DND-41 (cell line): ENCODE measurements around the gene CACNA1S.

ENCODE experiments used
- ATAC-seq: fragments of 200-7000 bp; cut with Tn5 transposase; 3 replicates; pipeline ENCODE4 v1.9.1; 2021; ENCODE audit warnings: low read depth; ENCODE audit not compliant: insufficient read depth
- DNase-seq: peaks from one replicate; pipeline ENCODE4 v3.0.0-alpha.2; 2020
- H2AFZ ChIP-seq: 2 replicates; pipeline ENCODE4 v1.6.0; 2012; ENCODE audit warnings: low read depth, low read length
- H3K27ac ChIP-seq: 2 replicates; pipeline ENCODE4 v1.5.1; 2012; ENCODE audit warnings: low read length, inconsistent platforms
- H3K27me3 ChIP-seq: fragments of 200-600 bp; sonication (generic); 2 replicates; pipeline ENCODE4 v1.6.0; 2012; ENCODE audit warnings: low read length, mild to moderate bottlenecking, inconsistent platforms; ENCODE audit not compliant: insufficient read depth, poor library complexity
- H3K36me3 ChIP-seq: 2 replicates; pipeline ENCODE4 v1.5.1; 2012; ENCODE audit warnings: low read length, inconsistent platforms; ENCODE audit not compliant: insufficient read depth
- H3K4me1 ChIP-seq: 2 replicates; pipeline ENCODE4 v1.5.1; 2012; ENCODE audit warnings: mild to moderate bottlenecking, low read length; ENCODE audit not compliant: insufficient read depth
- H3K4me2 ChIP-seq: 2 replicates; pipeline ENCODE4 v1.6.0; 2012; ENCODE audit warnings: mild to moderate bottlenecking, moderate library complexity, low read length, inconsistent platforms; ENCODE audit not compliant: insufficient read depth
- H3K4me3 ChIP-seq, 2 experiments: fragments of 200-600 bp in 1 of 2; shearing (Covaris generic) in 1 of 2; 2 replicates each; pipeline ENCODE4 v1.5.1; 2012 to 2016; ENCODE audit warnings: inconsistent platforms in 2 of 2, low read length in 2 of 2, mild to moderate bottlenecking in 2 of 2, low read depth in 1 of 2, moderate library complexity in 1 of 2
- H3K79me2 ChIP-seq: 2 replicates; pipeline ENCODE4 v1.6.0; 2012; ENCODE audit warnings: low read length, inconsistent platforms; ENCODE audit not compliant: insufficient read depth
- H3K9ac ChIP-seq: 2 replicates; pipeline ENCODE4 v1.6.0; 2012; ENCODE audit warnings: low read depth, mild to moderate bottlenecking, inconsistent platforms, low read length, moderate library complexity
- H3K9me3 ChIP-seq: 2 replicates; pipeline ENCODE4 v1.5.1; 2012; ENCODE audit warnings: low read length, moderate library complexity, mild to moderate bottlenecking, inconsistent platforms; ENCODE audit not compliant: insufficient read depth, severe bottlenecking
- H4K20me1 ChIP-seq: 2 replicates; pipeline ENCODE4 v1.6.0; 2012; ENCODE audit warnings: low read length; ENCODE audit not compliant: insufficient read depth
- EZH2 ChIP-seq: IDR thresholded peaks from 3 replicates; pipeline ENCODE4 v1.6.1; 2012; ENCODE audit warnings: borderline replicate concordance, low read depth, mild to moderate bottlenecking, moderate library complexity, low read length, inconsistent platforms; ENCODE audit not compliant: severe bottlenecking
- TF ChIP-seq, protein P1 (sequence below): IDR thresholded peaks from 2 replicates; pipeline ENCODE4 v1.5.1; 2012; ENCODE audit warnings: borderline replicate concordance, low read length, moderate library complexity, mild to moderate bottlenecking; ENCODE audit not compliant: poor library complexity, severe bottlenecking; ENCODE audit errors: extremely low read depth

CACNA1S gene

DNA sequence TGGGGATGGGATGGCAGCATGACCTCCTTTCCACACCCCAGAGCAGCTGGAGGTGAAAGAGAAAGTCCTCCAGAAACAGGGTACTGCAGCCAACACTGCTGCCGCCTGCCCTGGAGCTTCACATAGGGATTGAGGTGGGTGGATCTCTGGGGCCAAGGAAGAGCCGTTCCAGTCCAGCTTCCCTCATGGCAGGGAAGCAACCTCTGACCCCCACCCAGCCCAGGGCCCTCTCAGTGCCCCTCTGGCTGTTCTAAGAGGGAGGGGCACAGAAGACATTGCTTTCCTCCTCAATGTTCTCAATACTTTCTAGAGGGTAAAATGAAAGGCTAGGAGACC is 94.4 kb downstream of the CACNA1S start:
- Histone ChIP-seq H2AFZ (no peak overlapping the region), H3K9ac (peak overlapping the region; percentile 4; the same call in 1 of the 2 replicates), H3K4me1 (peaks cover 69% of the 10 kb centered on the region), H3K27me3 (no peaks in the 10 kb centered on the region), H3K4me2 (no peak overlapping the region), H4K20me1 (peaks cover 46% of the 10 kb centered on the region), H3K36me3 (no peaks in the 10 kb centered on the region), H3K9me3 (no peaks in the 10 kb centered on the region), H3K4me3 (no peak overlapping the region), H3K27ac (peak overlapping the region; percentile 88), H3K79me2 (peaks cover 95% of the 10 kb centered on the region)
- no peak for DNase-seq
- TF ChIP-seq, protein P1, sequence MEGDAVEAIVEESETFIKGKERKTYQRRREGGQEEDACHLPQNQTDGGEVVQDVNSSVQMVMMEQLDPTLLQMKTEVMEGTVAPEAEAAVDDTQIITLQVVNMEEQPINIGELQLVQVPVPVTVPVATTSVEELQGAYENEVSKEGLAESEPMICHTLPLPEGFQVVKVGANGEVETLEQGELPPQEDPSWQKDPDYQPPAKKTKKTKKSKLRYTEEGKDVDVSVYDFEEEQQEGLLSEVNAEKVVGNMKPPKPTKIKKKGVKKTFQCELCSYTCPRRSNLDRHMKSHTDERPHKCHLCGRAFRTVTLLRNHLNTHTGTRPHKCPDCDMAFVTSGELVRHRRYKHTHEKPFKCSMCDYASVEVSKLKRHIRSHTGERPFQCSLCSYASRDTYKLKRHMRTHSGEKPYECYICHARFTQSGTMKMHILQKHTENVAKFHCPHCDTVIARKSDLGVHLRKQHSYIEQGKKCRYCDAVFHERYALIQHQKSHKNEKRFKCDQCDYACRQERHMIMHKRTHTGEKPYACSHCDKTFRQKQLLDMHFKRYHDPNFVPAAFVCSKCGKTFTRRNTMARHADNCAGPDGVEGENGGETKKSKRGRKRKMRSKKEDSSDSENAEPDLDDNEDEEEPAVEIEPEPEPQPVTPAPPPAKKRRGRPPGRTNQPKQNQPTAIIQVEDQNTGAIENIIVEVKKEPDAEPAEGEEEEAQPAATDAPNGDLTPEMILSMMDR = no peak
- no peak for TF ChIP-seq EZH2
- ATAC-seq = no peak

DNA sequence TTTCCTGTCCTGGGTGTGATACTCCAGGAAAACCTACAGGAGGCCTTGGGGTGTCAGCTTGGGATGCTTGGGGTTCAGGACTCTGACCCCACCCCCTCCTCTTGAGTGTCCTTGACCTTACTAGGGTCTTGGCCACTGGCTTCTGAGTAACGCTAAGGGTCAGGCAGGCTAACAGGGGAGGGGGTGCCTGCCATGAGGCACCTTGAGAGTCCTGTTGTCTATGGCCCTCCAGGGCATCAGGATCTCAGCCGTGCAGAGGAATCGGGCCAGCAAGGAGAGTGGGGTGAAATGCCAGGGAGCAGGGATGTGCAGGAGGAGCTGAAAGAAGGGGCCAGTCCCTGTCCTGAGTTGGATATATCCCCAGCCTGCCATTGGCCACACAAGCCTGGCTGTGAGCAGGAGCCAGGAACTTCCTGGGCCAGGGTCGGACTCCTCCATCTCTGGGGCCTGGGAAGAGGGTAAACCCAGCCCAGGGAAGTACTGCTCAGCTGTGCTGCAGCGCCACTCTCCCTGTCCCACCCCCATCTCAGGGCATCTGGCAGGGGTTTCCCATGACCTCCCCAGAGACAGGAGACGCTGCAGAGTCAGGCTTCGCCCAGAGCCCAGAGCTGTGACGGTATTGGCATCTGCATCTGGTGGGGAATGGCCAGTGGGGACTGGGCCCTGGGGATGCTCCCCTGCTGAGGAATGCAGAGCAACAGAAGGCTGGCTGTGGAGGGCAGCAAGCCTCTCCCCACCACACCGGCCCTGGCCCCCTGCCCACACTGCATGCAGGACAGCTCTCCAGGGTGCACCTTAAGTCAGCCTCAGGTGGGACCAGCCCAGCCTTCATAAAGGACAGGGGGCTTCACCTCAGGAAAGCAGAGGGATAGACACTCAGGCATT is 95.0 kb downstream of the CACNA1S start:
- Histone ChIP-seq H3K36me3 (no peaks in the 10 kb centered on the region; the same call in 1 of the 2 replicates), H3K27me3 (no peaks in the 10 kb centered on the region), H3K4me3 (no peak overlapping the region), H2AFZ (no peak overlapping the region), H3K9me3 (no peaks in the 10 kb centered on the region), H3K4me1 (peaks cover 63% of the 10 kb centered on the region), H3K27ac (peak overlapping the region; percentile 88), H3K79me2 (peaks cover 95% of the 10 kb centered on the region), H3K4me2 (no peak overlapping the region), H4K20me1 (peaks cover 50% of the 10 kb centered on the region), H3K9ac (peak overlapping the region; percentile 14; the same call in 1 of the 2 replicates)
- ATAC-seq (no peak), DNase-seq (no peak)
- TF ChIP-seq, protein P1 = no peak
- no peak for TF ChIP-seq EZH2

DNA sequence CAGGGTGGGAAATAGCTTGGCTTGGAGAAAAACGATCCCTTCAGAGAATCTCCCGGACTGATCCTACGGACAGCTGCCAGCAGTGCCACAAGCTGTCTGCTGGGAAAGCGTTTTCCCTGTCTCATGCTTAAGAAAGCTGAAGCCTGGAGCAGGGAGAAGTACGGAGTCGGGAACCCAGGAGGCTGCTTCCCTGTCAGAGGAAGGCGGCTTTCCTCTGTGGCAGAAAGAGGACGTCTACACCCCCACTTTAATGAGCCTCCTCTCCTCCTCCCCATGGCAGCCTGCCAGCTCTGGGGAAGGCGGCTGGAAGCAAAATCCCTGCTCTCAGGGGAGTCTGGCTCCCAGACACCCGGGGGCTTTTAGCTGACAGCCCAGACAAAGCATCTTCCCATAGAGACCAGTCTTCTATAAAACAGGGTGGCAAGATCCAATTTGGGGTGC is 96.0 kb downstream of the CACNA1S start:
- TF ChIP-seq EZH2 = no peak
- TF ChIP-seq, protein P1 = no peak
- Histone ChIP-seq H3K4me1 (peaks cover 53% of the 10 kb centered on the region), H3K79me2 (peaks cover 95% of the 10 kb centered on the region), H3K27ac (peak overlapping the region; percentile 39; the same call in 1 of the 2 replicates), H3K4me2 (no peak overlapping the region), H3K36me3 (no peaks in the 10 kb centered on the region; the same call in 1 of the 2 replicates), H3K9me3 (no peaks in the 10 kb centered on the region), H3K27me3 (no peaks in the 10 kb centered on the region), H4K20me1 (peaks cover 60% of the 10 kb centered on the region), H3K9ac (no peak overlapping the region), H3K4me3 (no peak overlapping the region), H2AFZ (no peak overlapping the region)
- no peak for ATAC-seq
- no peak for DNase-seq
